Measurements from ENCODE around the gene RNF111. TPM values are rescaled to one million over a fixed set of nuclear protein-coding genes. Genes with fewer than 3 reads are reported as not detected.
"Not testable (repeated sequence)": the region's sequence is repeated elsewhere in the genome, so short reads cannot be mapped to it uniquely, and the experiment has no call there.

The RNF111 gene
- total RNA-seq, 1 donor from 2014 or later, result 17.7 TPM

DNA sequence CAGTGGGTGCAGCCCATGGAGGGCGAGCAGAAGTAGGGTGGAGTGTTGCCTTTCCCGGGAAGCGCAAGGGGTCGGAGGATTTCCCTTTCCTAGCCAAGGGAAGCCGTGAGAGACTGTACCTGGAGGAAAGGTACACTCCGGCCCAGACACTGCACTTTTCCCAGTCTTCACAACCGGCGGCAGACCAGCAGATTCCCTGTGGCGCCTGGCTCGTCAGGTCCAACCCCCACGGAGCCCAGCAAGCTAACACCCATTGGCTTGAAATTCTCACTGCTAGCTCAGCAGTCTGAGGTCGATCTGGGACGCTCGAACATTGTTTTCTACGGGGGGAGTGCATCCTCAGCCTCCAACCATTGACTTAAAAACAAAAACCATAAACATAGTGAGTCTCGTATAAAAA, 144.0 kb downstream of the RNF111 start:
- no peak for DNase-seq (ENCODE audit: low read depth)

DNA sequence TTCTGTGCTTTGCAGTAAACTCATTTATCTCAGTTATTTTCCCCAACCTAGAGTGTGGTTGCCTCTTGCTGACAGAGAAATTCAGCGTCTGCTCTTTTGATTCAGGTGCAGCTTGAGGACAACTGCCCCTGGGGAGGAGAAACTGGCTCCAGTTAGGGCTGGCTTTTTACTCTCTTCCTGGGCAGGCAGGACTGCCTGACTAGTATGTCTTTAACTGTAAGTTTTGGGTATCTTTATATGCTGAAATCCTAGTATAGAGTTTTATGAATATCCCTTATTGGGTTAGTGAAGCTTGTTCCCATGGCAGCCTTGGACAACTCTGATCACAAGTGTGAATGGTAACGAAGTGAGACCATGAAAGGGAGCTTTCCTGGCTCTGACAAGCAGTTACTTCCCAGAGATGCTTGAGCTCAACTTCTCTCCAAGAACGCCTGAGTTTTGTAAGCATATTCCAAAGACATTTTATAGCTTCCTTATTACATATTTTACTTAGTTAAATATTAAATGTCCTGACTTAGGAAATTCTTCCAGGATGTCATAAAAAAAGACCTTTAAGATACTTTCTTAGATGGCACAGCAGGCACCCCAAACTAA, 144.6 kb downstream of the RNF111 start:
- no peak for DNase-seq (ENCODE audit: low read depth)

GRCh38 chr15:59133929-59134427, 146.5 kb downstream of the RNF111 start:
- no peak for DNase-seq (ENCODE audit: low read depth)

- no peak for DNase-seq (ENCODE audit: low read depth)
These were observed 150.1 kb downstream of the RNF111 start for GRCh38 chr15:59137566-59137965.

- peak; percentile 26 for DNase-seq (ENCODE audit: low read depth)
These were observed 150.8 kb downstream of the RNF111 start for GRCh38 chr15:59138243-59138642.

DNA sequence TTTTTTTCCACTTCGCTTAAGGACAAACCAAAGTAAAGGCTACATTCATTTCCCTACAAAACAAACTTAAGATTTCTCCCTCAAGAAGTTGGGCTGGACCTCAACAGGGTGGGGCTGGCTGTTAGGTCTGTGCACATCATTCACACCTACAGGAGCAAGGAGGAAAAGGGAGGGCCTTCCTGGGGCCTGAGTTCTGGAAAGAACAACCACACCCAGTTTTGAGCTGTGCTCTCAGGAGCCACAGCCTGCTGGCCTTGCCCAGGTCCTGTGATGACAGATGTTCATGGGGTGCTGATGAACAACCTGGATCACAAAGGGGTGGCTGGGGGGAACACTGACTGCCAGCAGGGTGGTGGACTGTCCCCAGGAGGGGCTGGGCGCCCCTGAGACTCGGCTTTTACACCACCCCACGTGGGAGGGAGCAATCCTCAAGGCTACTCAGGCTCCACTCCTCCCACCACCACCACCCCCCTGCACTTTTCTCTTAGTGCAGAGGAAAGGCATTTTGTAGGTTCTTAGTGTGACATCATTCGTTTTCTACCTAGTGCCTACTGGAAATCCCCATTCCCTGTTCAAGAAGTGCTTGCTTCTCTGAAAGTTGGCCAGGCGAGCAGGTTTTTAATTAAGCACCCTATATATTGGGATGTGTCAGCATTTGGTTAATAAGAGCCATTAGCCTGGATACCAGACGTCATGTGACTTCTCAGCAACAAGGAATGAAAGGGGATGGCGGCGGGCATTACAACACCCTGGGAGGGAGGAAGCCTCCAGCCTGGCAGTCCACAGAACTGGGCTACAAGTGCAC, 153.2 kb downstream of the RNF111 start:
- no peak for DNase-seq (ENCODE audit: low read depth)

GRCh38 chr15:59143281-59143680, 155.8 kb downstream of the RNF111 start:
- DNase-seq (ENCODE audit: low read depth), result peak; percentile 76

DNA sequence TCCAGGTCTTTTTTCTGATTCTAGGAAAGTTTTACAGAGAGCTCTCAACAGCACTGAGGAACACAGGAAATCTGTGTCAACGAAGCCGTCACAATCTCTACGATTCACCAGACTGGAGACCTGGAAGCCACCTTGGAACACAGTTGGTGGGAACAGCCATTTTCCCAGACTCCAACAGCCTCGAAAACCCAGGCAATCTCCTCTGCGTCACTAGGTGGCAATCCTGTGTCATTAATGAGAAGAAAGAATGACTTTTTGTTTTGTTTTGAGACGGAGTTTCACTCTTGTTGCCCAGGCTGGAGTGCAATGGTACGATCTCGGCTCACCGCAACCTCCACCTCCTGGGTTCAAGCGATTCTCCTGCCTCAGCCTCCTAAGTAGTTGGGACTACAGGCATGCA, 157.1 kb downstream of the RNF111 start:
- not testable (repeated sequence) for DNase-seq (ENCODE audit: low read depth)

Other genes with a start within 250 kb of the RNF111 start
- gene ADAM10, start 238.0 kb upstream of the RNF111 start, total RNA-seq, result 224 and 246 TPM in 2 replicates
- 18.3 and 22.4 TPM in 2 replicates for gene MINDY2, start 216.4 kb upstream of the RNF111 start, total RNA-seq
- 46.3 and 71.0 TPM in 2 replicates for gene SLTM, start 54.0 kb upstream of the RNF111 start, total RNA-seq
- gene CCNB2, start 117.5 kb downstream of the RNF111 start, total RNA-seq, result 1.4 and 2.1 TPM in 2 replicates
- not detected in 2 replicates for gene LDHAL6B, start 219.2 kb downstream of the RNF111 start, total RNA-seq